HG03066 (cell line): ENCODE data around the gene CDKN2AIP.
"Not testable (repeated sequence)": the region's sequence is repeated elsewhere in the genome, so short reads cannot be mapped to it uniquely, and the experiment has no call there.

Experiments
- ATAC-seq: cut with Tn5 transposase; IDR thresholded peaks from one replicate; pipeline ENCODE4 v1.9.1; 2021; ENCODE audit warnings: low read depth; ENCODE audit not compliant: unreplicated experiment

CDKN2AIP gene

GRCh38 chr4:183445097-183445428 is 627 bp downstream of the CDKN2AIP start:
- ATAC-seq, result peak; percentile 22

GRCh38 chr4:183447646-183448045 is 3.2 kb downstream of the CDKN2AIP start:
- no peak for ATAC-seq

- no peak for ATAC-seq
Observed at GRCh38 chr4:183448436-183448835, 4.0 kb downstream of the CDKN2AIP start.

GRCh38 chr4:183449193-183449882 is 4.9 kb downstream of the CDKN2AIP start:
- no peak for ATAC-seq

- no peak for ATAC-seq
Observed at GRCh38 chr4:183450108-183450507, 5.7 kb downstream of the CDKN2AIP start.

GRCh38 chr4:183455431-183456195 is 11.2 kb downstream of the CDKN2AIP start:
- no peak for ATAC-seq

GRCh38 chr4:183458005-183458404 is 13.6 kb downstream of the CDKN2AIP start:
- ATAC-seq, result no peak

- ATAC-seq, result not testable (repeated sequence)
Observed at GRCh38 chr4:183463903-183464619, 19.6 kb downstream of the CDKN2AIP start.

GRCh38 chr4:183465879-183466278 is 21.4 kb downstream of the CDKN2AIP start:
- ATAC-seq, result not testable (repeated sequence)

- no peak for ATAC-seq
Observed at GRCh38 chr4:183467246-183467645, 22.8 kb downstream of the CDKN2AIP start.

GRCh38 chr4:183468210-183469095 is 24.0 kb downstream of the CDKN2AIP start:
- ATAC-seq, result no peak

- ATAC-seq, result no peak
Observed at GRCh38 chr4:183469285-183469684, 24.8 kb downstream of the CDKN2AIP start.

GRCh38 chr4:183469936-183470335 is 25.5 kb downstream of the CDKN2AIP start:
- ATAC-seq, result no peak

GRCh38 chr4:183470821-183471220 is 26.4 kb downstream of the CDKN2AIP start:
- no peak for ATAC-seq

GRCh38 chr4:183471946-183472708 is 27.7 kb downstream of the CDKN2AIP start:
- ATAC-seq, result peak; percentile 84

- ATAC-seq, result no peak
Observed at GRCh38 chr4:183478123-183478522, 33.7 kb downstream of the CDKN2AIP start.

GRCh38 chr4:183478926-183479325 is 34.5 kb downstream of the CDKN2AIP start:
- ATAC-seq, result no peak

- ATAC-seq, result not testable (repeated sequence)
Observed at GRCh38 chr4:183482515-183483095, 38.2 kb downstream of the CDKN2AIP start.

GRCh38 chr4:183483997-183484396 is 39.6 kb downstream of the CDKN2AIP start:
- no peak for ATAC-seq
